Adrenal gland (tissue), 12 donors: ENCODE measurements around the gene KAT7. TPM values are rescaled to one million over a fixed set of nuclear protein-coding genes. Genes with fewer than 3 reads are reported as not detected.

Experiments used
- DNase-seq, 7 donors: peaks; one replicate each; pipeline ENCODE4 v3.0.0-alpha.2; 2019 to 2020
- H3K27ac ChIP-seq, 5 donors: fragments of 200-600 bp; sonication (generic) in 4 of 5; 1 replicate in 3 of 5; 2 replicates in 2 of 5; pipeline versions ENCODE4 v1.5.1 to v1.8.0; 2016 to 2020; ENCODE audit warnings: mild to moderate bottlenecking in 1 of 5
- H3K27me3 ChIP-seq: fragments of 200-600 bp; 2 replicates; pipeline ENCODE4 v1.8.0; 2021
- H3K36me3 ChIP-seq, 2 donors: fragments of 200-600 bp; replicated peaks in 1 of 2; 1 replicate in 1 of 2; 2 replicates in 1 of 2; pipeline versions ENCODE4 v1.5.1 to v1.8.0; 2018 to 2022
- H3K4me1 ChIP-seq, 2 donors: fragments of 200-600 bp; replicated peaks in 1 of 2; 1 replicate in 1 of 2; 2 replicates in 1 of 2; pipeline versions ENCODE4 v1.5.1 to v1.8.0; 2018 to 2021
- H3K4me3 ChIP-seq, 4 donors: fragments of 200-600 bp; sonication (generic) in 3 of 4; one replicate each; pipeline ENCODE4 v1.5.1; 2016 to 2018
- H3K9me3 ChIP-seq, 3 donors: fragments of 200-600 bp; sonication (generic) in 1 of 3; replicated peaks in 1 of 3; 1 replicate in 2 of 3; 2 replicates in 1 of 3; pipeline versions ENCODE4 v1.5.1 to v1.8.0; 2016 to 2021
- POLR2A ChIP-seq, 2 donors: fragments of 450-650 bp; IDR thresholded peaks; one replicate each; pipeline ENCODE4 v1.6.1; 2017; ENCODE audit warnings: antibody characterized with exemption in 2 of 2, mild to moderate bottlenecking in 2 of 2, moderate library complexity in 1 of 2
- WGBS, 4 donors: extraction: QIAGEN DNeasy Blood & Tissue Kit in 2 of 4; methylation state at CpG; one replicate each; pipeline versions ENCODE4 v1.1.5 to v1.1.7; 2013 to 2017; 5-methylcytosine and 5-hydroxymethylcytosine counted together
- intact Hi-C, 2 donors: fragments of 100-400 bp; cut with DNase I; formaldehyde crosslinking; loops; one replicate each; pipeline versions ENCODE4 v1.14.1 to v1.15.0; 2022 to 2023
- polyA plus RNA-seq, 3 donors: library from polyadenylated mRNA; stranded (reverse); fragments of 200-250 nt in 2 of 3; fragments of 350-450 nt in 1 of 3; fragmentation: Illumina TruSeq in 1 of 3; extraction: RNeasy Lipid Tissue Mini Kit (QIAGEN cat#74804) in 1 of 3; gene quantifications; one replicate each; pipeline ENCODE4 v1.2.3, GENCODE V29; 2013 to 2014
- total RNA-seq, 9 donors: library from RNA; depleted of rRNA in 4 of 9; stranded (reverse); fragments of >200 nt in 4 of 9; fragments of 120-200 nt in 1 of 9; fragmentation: NEBNext Ultra II Directional in 1 of 9; extraction: Animal tissue kit (Norgen Biotek cat#: 25700) in 1 of 9; gene quantifications; one replicate each; pipeline versions ENCODE4 v1.1.0 to v1.2.4, GENCODE V29; 2013 to 2023
- TF ChIP-seq, protein P1 (sequence below), 6 experiments: fragments of 450-650 bp in 4 of 6; fragments of 200-600 bp in 2 of 6; sonication (generic) in 1 of 6; IDR thresholded peaks; 1 replicate in 5 of 6; 2 replicates in 1 of 6; pipeline versions ENCODE4 v1.5.1 to v1.8.0; 2016 to 2021; ENCODE audit warnings: antibody characterized with exemption in 6 of 6, mild to moderate bottlenecking in 2 of 6, moderate library complexity in 1 of 6
- donor health status: healthy with polysubstance abuse.
- donor health status: Bipolar disorder and iron deficiency.
- donor health status: DM: yes; HTN: yes; CAD: no.
- donor health status: DM: no; HTN: no; CAD: no.
- donor health status: DM: no; HTN: no; CAD: no.
- donor health status: DM: yes; HTN: yes; CAD: no.

KAT7 gene
- total and polyA plus RNA-seq, 12 donors = 5.2 to 54.7 (median 39.8) TPM

DNA sequence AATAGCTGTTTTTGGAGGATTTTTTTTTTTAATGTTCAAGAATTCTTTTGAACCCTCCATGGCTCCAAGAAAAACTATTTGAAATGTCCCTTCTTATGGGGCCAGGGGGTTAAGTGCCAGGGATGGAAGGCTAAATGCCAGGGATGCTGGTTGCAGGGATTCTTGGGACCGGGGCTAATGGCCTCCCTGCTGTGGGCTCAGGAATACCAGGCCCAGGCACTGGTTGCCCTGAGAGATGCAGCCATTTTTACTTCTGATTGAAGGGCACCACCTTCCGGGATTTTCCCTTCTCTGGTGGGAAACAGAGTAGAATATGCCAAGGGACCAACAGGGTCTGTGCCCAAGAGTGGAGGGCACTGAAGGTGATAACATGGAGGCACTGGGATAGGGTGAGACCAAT is 10.9 kb upstream of the KAT7 start:
- intact Hi-C loops = loop anchor here (5.0 kb wide), 2 partner anchors 65 to 210 kb away; no protein-coding TSS in a partner anchor
- Histone ChIP-seq H3K4me1 (peaks cover 0 to 8% of the 10 kb centered on the region in 2 donors), H3K9me3 (no peaks in the 10 kb centered on the region), H3K4me3 (no peak overlapping the region), H3K27me3 (no peaks in the 10 kb centered on the region), H3K27ac (no peak overlapping the region), H3K36me3 (no peaks in the 10 kb centered on the region)
- DNase-seq = no peak
- 64 to 92% (median 80%) methylated on average over 2 of the region's 2 CpGs for WGBS, 4 donors
- no peak for TF ChIP-seq POLR2A (IDR thresholded peaks at IDR 0.05)
- TF ChIP-seq, protein P1, sequence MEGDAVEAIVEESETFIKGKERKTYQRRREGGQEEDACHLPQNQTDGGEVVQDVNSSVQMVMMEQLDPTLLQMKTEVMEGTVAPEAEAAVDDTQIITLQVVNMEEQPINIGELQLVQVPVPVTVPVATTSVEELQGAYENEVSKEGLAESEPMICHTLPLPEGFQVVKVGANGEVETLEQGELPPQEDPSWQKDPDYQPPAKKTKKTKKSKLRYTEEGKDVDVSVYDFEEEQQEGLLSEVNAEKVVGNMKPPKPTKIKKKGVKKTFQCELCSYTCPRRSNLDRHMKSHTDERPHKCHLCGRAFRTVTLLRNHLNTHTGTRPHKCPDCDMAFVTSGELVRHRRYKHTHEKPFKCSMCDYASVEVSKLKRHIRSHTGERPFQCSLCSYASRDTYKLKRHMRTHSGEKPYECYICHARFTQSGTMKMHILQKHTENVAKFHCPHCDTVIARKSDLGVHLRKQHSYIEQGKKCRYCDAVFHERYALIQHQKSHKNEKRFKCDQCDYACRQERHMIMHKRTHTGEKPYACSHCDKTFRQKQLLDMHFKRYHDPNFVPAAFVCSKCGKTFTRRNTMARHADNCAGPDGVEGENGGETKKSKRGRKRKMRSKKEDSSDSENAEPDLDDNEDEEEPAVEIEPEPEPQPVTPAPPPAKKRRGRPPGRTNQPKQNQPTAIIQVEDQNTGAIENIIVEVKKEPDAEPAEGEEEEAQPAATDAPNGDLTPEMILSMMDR (IDR thresholded peaks at IDR 0.05) = no peak

DNA sequence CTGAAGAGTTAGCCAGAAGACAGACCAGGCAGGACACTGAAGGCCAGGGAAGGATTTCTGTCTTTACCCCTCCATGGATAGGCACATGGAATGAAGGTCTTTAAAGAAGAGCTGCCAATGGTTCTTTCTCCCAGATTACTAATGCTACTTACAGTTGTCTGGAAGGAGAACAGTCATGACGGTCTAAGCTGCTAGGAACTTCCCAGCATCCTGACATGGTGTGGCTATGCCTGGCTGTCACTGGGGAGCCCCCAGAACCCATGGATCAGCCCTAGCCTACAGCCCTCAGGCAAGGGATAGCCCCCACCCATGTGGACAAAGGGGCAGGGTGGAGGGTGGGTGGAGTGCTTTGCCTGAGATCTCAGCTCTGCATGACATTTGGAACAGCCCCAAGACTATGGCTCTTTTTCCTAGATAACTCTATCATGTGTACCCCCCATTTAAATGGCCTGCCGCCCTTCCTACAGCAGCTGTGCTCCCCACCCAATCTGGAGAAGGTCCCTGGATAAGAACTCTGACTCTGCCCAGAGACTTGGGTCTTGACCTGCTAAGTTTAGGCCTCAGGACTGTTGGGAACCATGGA is 9.2 kb upstream of the KAT7 start:
- intact Hi-C loops = loop anchor here (5.0 kb wide), 2 partner anchors 67 to 212 kb away; no protein-coding TSS in a partner anchor
- H3K27ac ChIP-seq = peak overlapping the region in 1 of 5 donors; percentile 31
- H3K27me3 ChIP-seq = no peaks in the 10 kb centered on the region
- 78 to 95% (median 93%) methylated on average over 2 of the region's 2 CpGs for WGBS, 4 donors
- no peak overlapping the region for H3K4me3 ChIP-seq
- no peaks in the 10 kb centered on the region for H3K36me3 ChIP-seq
- DNase-seq = no peak
- no peak for TF ChIP-seq POLR2A (IDR thresholded peaks at IDR 0.05)
- TF ChIP-seq, protein P1 (IDR thresholded peaks at IDR 0.05) = no peak
- H3K9me3 ChIP-seq = no peaks in the 10 kb centered on the region
- peaks cover 0 to 11% of the 10 kb centered on the region in 2 donors for H3K4me1 ChIP-seq

DNA sequence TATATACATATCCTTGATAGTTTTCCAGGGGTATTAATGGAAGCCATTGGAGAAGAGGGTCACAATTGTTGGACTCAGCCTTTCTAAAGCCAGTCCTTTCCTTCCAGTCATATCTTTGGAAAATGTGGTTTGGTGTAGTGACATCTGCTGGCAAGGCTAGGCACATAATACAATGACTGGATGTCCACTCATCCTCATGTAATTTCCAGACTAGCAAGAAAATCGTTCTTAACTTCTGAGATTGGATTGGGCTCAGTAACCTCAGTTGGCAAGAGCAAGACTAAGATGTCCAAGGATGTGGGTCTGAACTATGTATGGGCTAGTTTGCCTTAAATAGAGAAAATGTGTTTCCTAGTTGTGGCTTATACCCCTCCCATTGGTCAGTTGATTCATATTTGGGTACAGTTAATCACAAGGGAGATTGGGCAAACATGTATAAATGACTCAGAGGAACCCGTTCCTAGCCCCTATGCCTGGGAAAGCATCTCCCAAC is 8.7 kb upstream of the KAT7 start:
- Histone ChIP-seq H3K4me1 (peaks cover 0 to 11% of the 10 kb centered on the region in 2 donors), H3K4me3 (no peak overlapping the region), H3K27ac (peak overlapping the region in 1 of 5 donors; percentile 31), H3K36me3 (no peaks in the 10 kb centered on the region), H3K27me3 (no peaks in the 10 kb centered on the region), H3K9me3 (no peaks in the 10 kb centered on the region)
- 4 to 10% (median 7%) methylated on average over 2 of the region's 2 CpGs for WGBS, 4 donors
- intact Hi-C loops = loop anchor here (5.0 kb wide), 3 partner anchors 67 to 212 kb away; partner anchors contain the start of gene SLC35B1 (in 1 of the 2)
- TF ChIP-seq POLR2A (IDR thresholded peaks at IDR 0.05) = no peak
- TF ChIP-seq, protein P1 (IDR thresholded peaks at IDR 0.05) = peak; percentile 44 to 67 (median 63)
- DNase-seq = peak in 5 of 7 donors; percentile 41 to 81 (median 59)

DNA sequence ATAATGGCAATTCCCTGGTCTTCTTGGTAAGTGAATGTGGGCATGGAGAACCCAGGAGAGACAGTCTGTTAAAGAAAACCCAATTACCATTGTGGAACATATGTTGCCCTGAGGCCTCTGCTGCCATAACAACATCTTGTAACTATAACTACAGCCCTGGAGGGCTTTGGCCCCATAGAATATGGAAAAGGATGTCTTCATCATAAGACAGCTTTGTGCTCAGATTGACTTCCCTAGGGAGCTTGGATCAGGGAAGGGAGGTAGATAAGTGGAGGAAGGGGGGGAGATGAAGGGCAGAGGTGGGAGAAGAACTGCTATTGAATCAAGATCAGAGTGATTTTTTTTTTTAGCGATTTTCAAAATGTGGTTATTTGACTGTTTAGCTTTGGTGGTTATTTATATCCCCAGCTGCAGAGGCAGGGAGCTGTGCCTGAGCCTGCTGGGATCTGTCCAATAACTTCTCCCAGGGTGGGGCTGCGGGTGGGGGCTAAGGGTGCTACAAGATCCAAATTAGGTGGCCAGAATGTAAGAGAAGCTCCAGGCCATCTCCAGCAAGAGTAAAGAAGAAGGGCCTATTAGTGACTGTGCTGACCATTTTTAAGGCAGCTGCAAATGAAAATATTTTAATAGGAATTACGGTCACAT is 5.3 kb upstream of the KAT7 start:
- WGBS, 4 donors = 49 to 63% (median 54%) methylated on average over 3 of the region's 3 CpGs
- Histone ChIP-seq H3K27ac (peak overlapping the region in 1 of 5 donors; percentile 45), H3K9me3 (no peaks in the 10 kb centered on the region), H3K4me3 (no peak overlapping the region), H3K36me3 (no peaks in the 10 kb centered on the region), H3K27me3 (no peaks in the 10 kb centered on the region), H3K4me1 (peaks cover 5 to 13% of the 10 kb centered on the region in 2 donors)
- DNase-seq = no peak
- intact Hi-C loops = loop anchor here in 1 of 2 donors (5.0 kb wide), 1 partner anchor 76 kb away; the partner anchor contains the start of gene SLC35B1
- TF ChIP-seq, protein P1 (IDR thresholded peaks at IDR 0.05) = no peak
- no peak for TF ChIP-seq POLR2A (IDR thresholded peaks at IDR 0.05)
